Effector CD4-positive, alpha-beta T cell (primary cell): ENCODE data around the gene XXYLT1.
A peak's percentile ranks its signal among the peaks of the same experiment; 100 is the strongest.
"Not testable (repeated sequence)": the region's sequence is repeated elsewhere in the genome, so short reads cannot be mapped to it uniquely, and the experiment has no call there.

Source experiments
- DNase-seq: peaks from one replicate; pipeline ENCODE4 v3.0.0-alpha.2; 2020

The XXYLT1 gene

GRCh38 chr3:195204360-195205163 lies 66.4 kb downstream of the XXYLT1 start:
- no peak for DNase-seq

- DNase-seq = peak; percentile 12
Observed at GRCh38 chr3:195203606-195204005, 67.4 kb downstream of the XXYLT1 start.

GRCh38 chr3:195201295-195201694 lies 69.7 kb downstream of the XXYLT1 start:
- DNase-seq = no peak

GRCh38 chr3:195200010-195200822 lies 70.7 kb downstream of the XXYLT1 start:
- no peak for DNase-seq

- no peak for DNase-seq
Observed at GRCh38 chr3:195198426-195199346, 72.3 kb downstream of the XXYLT1 start.

GRCh38 chr3:195197765-195198425 lies 73.1 kb downstream of the XXYLT1 start:
- DNase-seq = no peak

- DNase-seq = no peak
Observed at GRCh38 chr3:195196266-195196665, 74.7 kb downstream of the XXYLT1 start.

- no peak for DNase-seq
Observed at GRCh38 chr3:195195321-195196209, 75.4 kb downstream of the XXYLT1 start.

- no peak for DNase-seq
Observed at GRCh38 chr3:195194559-195195206, 76.3 kb downstream of the XXYLT1 start.

GRCh38 chr3:195191580-195191979 lies 79.4 kb downstream of the XXYLT1 start:
- no peak for DNase-seq

GRCh38 chr3:195189821-195190220 lies 81.1 kb downstream of the XXYLT1 start:
- no peak for DNase-seq

GRCh38 chr3:195188426-195188927 lies 82.5 kb downstream of the XXYLT1 start:
- DNase-seq = no peak

- DNase-seq = no peak
Observed at GRCh38 chr3:195187609-195188425, 83.1 kb downstream of the XXYLT1 start.

- DNase-seq = not testable (repeated sequence)
Observed at GRCh38 chr3:195186710-195187047, 84.3 kb downstream of the XXYLT1 start.

- DNase-seq = no peak
Observed at GRCh38 chr3:195186041-195186709, 84.8 kb downstream of the XXYLT1 start.

GRCh38 chr3:195185583-195185982 lies 85.4 kb downstream of the XXYLT1 start:
- no peak for DNase-seq

- no peak for DNase-seq
Observed at GRCh38 chr3:195184716-195185421, 86.1 kb downstream of the XXYLT1 start.

GRCh38 chr3:195183071-195183776 lies 87.7 kb downstream of the XXYLT1 start:
- no peak for DNase-seq
